Ascending aorta (tissue), 2 donors: ENCODE measurements around the gene ABTB2. TPM values are rescaled to one million over a fixed set of nuclear protein-coding genes. Genes with fewer than 3 reads are reported as not detected.
"Not testable (repeated sequence)": the region's sequence is repeated elsewhere in the genome, so short reads cannot be mapped to it uniquely, and the experiment has no call there.

ENCODE experiments used
- DNase-seq, 2 donors: peaks; one replicate each; pipeline ENCODE4 v3.0.0-alpha.2; 2019; ENCODE audit warnings: low spot score in 2 of 2
- H3K27ac ChIP-seq, 2 donors: fragments of 200-600 bp; sonication (generic); one replicate each; pipeline ENCODE4 v1.5.1; 2016 to 2017; ENCODE audit warnings: mild to moderate bottlenecking in 1 of 2
- H3K27me3 ChIP-seq: fragments of 200-600 bp; sonication (generic); one replicate; pipeline ENCODE4 v1.5.1; 2017
- H3K36me3 ChIP-seq, 2 donors: fragments of 200-600 bp; sonication (generic); one replicate each; pipeline ENCODE4 v1.5.1; 2016
- H3K4me1 ChIP-seq, 2 donors: fragments of 200-600 bp; sonication (generic); one replicate each; pipeline ENCODE4 v1.5.1; 2016 to 2017; ENCODE audit warnings: mild to moderate bottlenecking in 1 of 2
- H3K4me3 ChIP-seq, 2 donors: fragments of 200-600 bp; sonication (generic); one replicate each; pipeline ENCODE4 v1.5.1; 2016 to 2017; ENCODE audit warnings: mild to moderate bottlenecking in 1 of 2
- H3K9me3 ChIP-seq, 2 donors: fragments of 200-600 bp; sonication (generic); one replicate each; pipeline ENCODE4 v1.5.1; 2016
- CTCF ChIP-seq, 3 experiments: fragments of 200-600 bp in 2 of 3; fragments of 450-650 bp in 1 of 3; sonication (generic) in 2 of 3; IDR thresholded peaks; one replicate each; pipeline ENCODE4 v1.5.1; 2016 to 2019; ENCODE audit warnings: antibody characterized with exemption in 3 of 3, mild to moderate bottlenecking in 1 of 3, moderate library complexity in 1 of 3
- intact Hi-C: fragments of 100-400 bp; cut with DNase I; formaldehyde crosslinking; loops from one replicate; pipeline ENCODE4 v1.15.1; 2023
- total RNA-seq: library from RNA; depleted of rRNA; stranded (reverse); fragments of >200 nt; gene quantifications from one replicate; pipeline ENCODE4 v1.1.0, GENCODE V29; 2016

Gene ABTB2
- total RNA-seq, 1 donor from 2014 or later = 7.9 TPM

GRCh38 chr11:34403431-34403830 is 45.6 kb upstream of the ABTB2 start:
- no peaks in the 10 kb centered on the region for H3K9me3 ChIP-seq
- H3K27me3 ChIP-seq = no peaks in the 10 kb centered on the region
- H3K36me3 ChIP-seq = no peaks in the 10 kb centered on the region
- H3K27ac ChIP-seq = no peak overlapping the region
- H3K4me1 ChIP-seq = no peaks in the 10 kb centered on the region
- DNase-seq = no peak
- H3K4me3 ChIP-seq = no peak overlapping the region
- TF ChIP-seq CTCF (IDR thresholded peaks at IDR 0.05) = no peak
- intact Hi-C loops = no loop called here

GRCh38 chr11:34397811-34398210 is 40.0 kb upstream of the ABTB2 start:
- no peak for TF ChIP-seq CTCF (IDR thresholded peaks at IDR 0.05)
- no peak for DNase-seq
- Histone ChIP-seq H3K27me3 (no peaks in the 10 kb centered on the region), H3K36me3 (no peaks in the 10 kb centered on the region), H3K4me3 (no peak overlapping the region), H3K27ac (no peak overlapping the region), H3K4me1 (no peaks in the 10 kb centered on the region), H3K9me3 (no peaks in the 10 kb centered on the region)
- intact Hi-C loops = no loop called here

GRCh38 chr11:34397120-34397519 is 39.3 kb upstream of the ABTB2 start:
- H3K9me3 ChIP-seq = no peaks in the 10 kb centered on the region
- H3K4me3 ChIP-seq = no peak overlapping the region
- intact Hi-C loops = no loop called here
- DNase-seq = no peak
- H3K4me1 ChIP-seq = no peaks in the 10 kb centered on the region
- H3K27ac ChIP-seq = no peak overlapping the region
- no peaks in the 10 kb centered on the region for H3K27me3 ChIP-seq
- TF ChIP-seq CTCF (IDR thresholded peaks at IDR 0.05) = no peak
- H3K36me3 ChIP-seq = no peaks in the 10 kb centered on the region

GRCh38 chr11:34395916-34396550 is 38.2 kb upstream of the ABTB2 start:
- Histone ChIP-seq H3K27me3 (no peaks in the 10 kb centered on the region), H3K9me3 (no peaks in the 10 kb centered on the region), H3K4me1 (no peaks in the 10 kb centered on the region), H3K4me3 (no peak overlapping the region), H3K36me3 (no peaks in the 10 kb centered on the region), H3K27ac (no peak overlapping the region)
- TF ChIP-seq CTCF (IDR thresholded peaks at IDR 0.05) = no peak
- intact Hi-C loops = no loop called here
- DNase-seq = no peak

DNA sequence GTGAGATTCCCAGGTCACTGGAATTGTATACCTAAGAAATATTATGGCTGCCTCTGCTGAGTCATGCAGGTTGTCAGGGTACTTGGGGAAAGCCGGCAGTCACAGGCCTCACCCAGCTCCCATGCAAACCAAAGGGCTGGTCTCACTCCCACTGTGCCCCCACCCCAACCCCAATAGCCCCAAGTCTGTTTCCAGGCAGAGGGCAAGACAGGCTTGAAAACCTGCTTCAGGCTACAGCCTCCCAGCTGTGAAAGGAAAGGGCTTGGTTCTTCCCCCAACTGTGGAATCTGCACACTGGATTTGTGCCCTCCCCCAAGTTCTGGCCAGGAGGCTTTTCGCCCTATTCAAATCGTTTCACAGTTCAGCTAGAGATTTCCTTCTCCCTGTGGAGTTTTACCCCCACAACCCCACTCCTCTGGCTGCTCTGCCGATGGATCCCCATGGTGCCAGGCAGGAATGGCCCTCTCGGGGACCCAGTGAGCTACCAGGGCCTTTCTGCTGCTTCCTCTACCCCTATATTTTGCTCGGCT is 37.0 kb upstream of the ABTB2 start:
- no peak for TF ChIP-seq CTCF (IDR thresholded peaks at IDR 0.05)
- Histone ChIP-seq H3K4me3 (no peak overlapping the region), H3K27me3 (no peaks in the 10 kb centered on the region), H3K27ac (no peak overlapping the region), H3K4me1 (no peaks in the 10 kb centered on the region), H3K36me3 (no peaks in the 10 kb centered on the region), H3K9me3 (no peaks in the 10 kb centered on the region)
- no peak for DNase-seq
- intact Hi-C loops = no loop called here

- intact Hi-C loops = no loop called here
- Histone ChIP-seq H3K27me3 (no peaks in the 10 kb centered on the region), H3K4me1 (no peaks in the 10 kb centered on the region), H3K27ac (no peak overlapping the region), H3K9me3 (no peaks in the 10 kb centered on the region), H3K36me3 (no peaks in the 10 kb centered on the region), H3K4me3 (no peak overlapping the region)
- no peak for TF ChIP-seq CTCF (IDR thresholded peaks at IDR 0.05)
- no peak for DNase-seq
Measured at GRCh38 chr11:34387653-34388052, 29.8 kb upstream of the ABTB2 start.

GRCh38 chr11:34386356-34386755 is 28.5 kb upstream of the ABTB2 start:
- H3K9me3 ChIP-seq, intact Hi-C loops, H3K36me3 ChIP-seq, H3K4me3 ChIP-seq, H3K27me3 ChIP-seq, DNase-seq, H3K4me1 ChIP-seq, H3K27ac ChIP-seq: not testable (repeated sequence)
